ENCODE measurements around the gene ZNF438. TPM values are rescaled to one million over a fixed set of nuclear protein-coding genes. Genes with fewer than 3 reads are reported as not detected.
"Not testable (repeated sequence)": the region's sequence is repeated elsewhere in the genome, so short reads cannot be mapped to it uniquely, and the experiment has no call there.

The ZNF438 gene
- total RNA-seq, 2 experiments from 2014 or later: 3.7 TPM

DNA sequence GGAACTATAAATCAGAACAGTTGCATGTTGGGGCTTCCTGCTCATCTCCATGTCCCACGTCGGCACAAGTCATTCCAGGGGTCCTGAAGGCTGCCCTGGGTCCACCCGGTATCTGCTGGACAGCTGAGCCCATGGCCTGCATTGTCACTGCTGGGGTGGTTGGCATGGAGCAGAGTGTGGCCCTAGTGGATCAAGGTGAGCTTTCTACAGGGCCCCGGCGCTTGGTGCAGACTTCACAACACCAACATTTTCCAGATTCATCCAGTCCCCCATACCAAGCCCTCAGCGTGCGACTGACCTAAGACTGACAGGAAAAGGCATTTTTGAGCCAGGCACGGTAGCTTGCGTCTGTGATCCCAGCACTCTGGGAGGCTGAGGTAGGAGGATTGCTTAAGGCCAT lies 226.6 kb downstream of the ZNF438 start:
- intact Hi-C loops (cut with micrococcal nuclease): no loop called here
- no peak overlapping the region for H3K27ac Mint-ChIP-seq
- no peaks in the 10 kb centered on the region for H3K9me3 Mint-ChIP-seq
- H3K36me3 Mint-ChIP-seq: no peaks in the 10 kb centered on the region
- no peak for DNase-seq
- ChIA-PET CTCF (interaction anchor here (0.6 to 0.7 kb wide), 2 partner anchors 36 to 47 kb away, joined by 3 read pairs; no protein-coding TSS in a partner anchor), POLR2A (no interaction called here)
- H3K27me3 Mint-ChIP-seq: no peaks in the 10 kb centered on the region
- no peaks in the 10 kb centered on the region for H3K4me1 Mint-ChIP-seq (ENCODE audit: low read depth)
- no peak overlapping the region for H3K4me3 Mint-ChIP-seq

DNA sequence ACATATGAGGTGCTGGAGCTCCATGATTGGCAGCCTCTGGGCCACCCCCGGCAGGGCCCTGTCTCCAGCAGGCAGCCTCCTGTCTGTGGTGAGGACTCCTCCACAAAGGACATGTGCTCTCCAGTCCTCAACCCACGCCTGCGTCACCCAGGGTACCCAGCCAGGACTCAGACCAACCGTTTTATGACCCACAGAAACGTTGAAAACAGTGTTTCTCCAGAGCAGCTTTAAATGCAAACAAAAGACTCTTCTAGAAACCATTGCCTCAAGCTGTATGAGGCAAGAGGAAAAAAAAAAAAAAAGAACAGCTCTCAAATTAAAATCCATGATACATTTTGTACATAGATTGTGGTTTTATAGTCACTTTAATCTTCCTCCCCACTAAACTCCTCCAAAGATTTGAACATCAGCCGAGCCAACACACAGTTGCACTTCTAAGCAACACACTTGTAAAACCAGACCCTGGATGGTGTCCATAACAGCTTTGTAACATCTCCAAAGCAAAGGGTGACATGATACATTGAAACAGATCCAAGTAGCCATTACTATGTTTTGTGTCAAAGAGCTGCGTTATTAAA lies 227.1 kb downstream of the ZNF438 start:
- no peaks in the 10 kb centered on the region for H3K27me3 Mint-ChIP-seq
- H3K9me3 Mint-ChIP-seq: no peaks in the 10 kb centered on the region
- H3K4me3 Mint-ChIP-seq: no peak overlapping the region
- no peak for DNase-seq
- H3K27ac Mint-ChIP-seq: no peak overlapping the region
- POLR2A ChIA-PET: no interaction called here
- CTCF ChIA-PET: no interaction called here
- H3K36me3 Mint-ChIP-seq: no peaks in the 10 kb centered on the region
- no peaks in the 10 kb centered on the region for H3K4me1 Mint-ChIP-seq (ENCODE audit: low read depth)
- intact Hi-C loops (cut with micrococcal nuclease): no loop called here

DNA sequence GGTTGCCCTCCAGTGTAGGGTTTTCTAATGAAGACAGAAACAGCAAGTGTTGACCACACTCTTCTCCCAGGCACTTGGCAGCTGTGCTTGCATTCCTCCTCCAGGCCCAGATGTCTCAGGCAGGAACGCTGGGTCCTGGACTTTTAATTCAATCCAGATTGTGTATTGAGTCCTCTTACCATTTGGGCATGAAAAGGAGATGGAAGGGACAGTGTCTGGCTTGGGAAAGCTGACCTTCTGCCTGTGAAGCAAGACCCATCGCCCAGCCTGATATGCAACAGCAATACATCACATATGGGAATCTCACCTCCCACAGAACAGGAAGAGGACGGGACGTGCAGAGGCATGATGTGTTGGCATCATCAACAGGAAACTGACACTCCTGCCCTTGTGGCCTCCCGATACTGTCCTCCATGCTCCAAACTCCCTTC lies 227.8 kb downstream of the ZNF438 start:
- ChIA-PET CTCF (no interaction called here), POLR2A (no interaction called here)
- Mint-ChIP-seq H3K4me3 (no peak overlapping the region), H3K4me1 (ENCODE audit: low read depth) (no peaks in the 10 kb centered on the region), H3K27ac (no peak overlapping the region), H3K27me3 (no peaks in the 10 kb centered on the region), H3K9me3 (no peaks in the 10 kb centered on the region), H3K36me3 (no peaks in the 10 kb centered on the region)
- no peak for DNase-seq
- intact Hi-C loops (cut with micrococcal nuclease): no loop called here

DNA sequence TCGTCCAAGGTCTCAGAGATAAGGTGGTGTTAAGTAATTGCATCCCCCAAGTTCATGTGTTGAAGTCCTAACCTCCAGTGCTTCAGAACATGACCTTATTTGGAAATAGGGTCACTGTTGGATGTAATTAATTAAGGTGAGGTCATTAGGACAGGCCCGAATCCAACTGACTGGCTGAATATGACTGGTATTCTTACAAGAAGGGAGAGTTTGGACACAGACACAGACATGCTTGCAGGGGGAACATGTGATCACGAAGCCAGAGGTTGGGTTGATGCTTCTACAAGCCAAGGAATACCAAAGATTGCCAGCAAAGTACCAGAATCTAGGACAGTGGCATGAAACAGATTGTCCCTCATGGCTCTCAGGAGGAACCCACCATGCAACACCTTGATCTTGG lies 228.6 kb downstream of the ZNF438 start:
- POLR2A ChIA-PET: no interaction called here
- Mint-ChIP-seq H3K27ac (no peak overlapping the region), H3K9me3 (no peaks in the 10 kb centered on the region), H3K4me3 (no peak overlapping the region), H3K4me1 (ENCODE audit: low read depth) (no peaks in the 10 kb centered on the region), H3K36me3 (no peaks in the 10 kb centered on the region), H3K27me3 (no peaks in the 10 kb centered on the region)
- intact Hi-C loops (cut with micrococcal nuclease): no loop called here
- no peak for DNase-seq
- CTCF ChIA-PET: no interaction called here

DNA sequence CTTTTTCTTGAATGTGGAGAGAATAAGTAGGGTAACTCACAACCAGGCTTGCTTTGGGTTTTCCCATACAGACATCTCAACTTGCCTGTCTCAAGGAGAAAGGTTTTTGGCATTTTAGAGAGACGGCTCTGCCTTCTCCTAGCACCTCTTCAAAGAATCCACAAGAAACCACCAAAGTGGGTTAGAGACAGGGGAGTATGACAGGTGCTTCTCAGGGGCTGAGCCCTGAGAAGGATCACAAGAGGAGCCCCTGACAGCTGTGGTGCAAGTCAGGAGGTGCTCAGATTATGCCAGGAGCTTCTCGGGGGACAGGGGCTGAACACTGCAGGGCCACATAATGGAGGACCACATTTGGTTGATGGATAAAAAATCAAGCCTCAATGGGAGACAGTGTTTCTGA lies 231.3 kb downstream of the ZNF438 start:
- ChIA-PET POLR2A (no interaction called here), CTCF (no interaction called here)
- H3K36me3 Mint-ChIP-seq: no peaks in the 10 kb centered on the region
- H3K27ac Mint-ChIP-seq: no peak overlapping the region
- no peaks in the 10 kb centered on the region for H3K9me3 Mint-ChIP-seq
- no peaks in the 10 kb centered on the region for H3K27me3 Mint-ChIP-seq
- DNase-seq: no peak
- intact Hi-C loops (cut with micrococcal nuclease): no loop called here
- H3K4me3 Mint-ChIP-seq: no peak overlapping the region
- no peaks in the 10 kb centered on the region for H3K4me1 Mint-ChIP-seq (ENCODE audit: low read depth)

DNA sequence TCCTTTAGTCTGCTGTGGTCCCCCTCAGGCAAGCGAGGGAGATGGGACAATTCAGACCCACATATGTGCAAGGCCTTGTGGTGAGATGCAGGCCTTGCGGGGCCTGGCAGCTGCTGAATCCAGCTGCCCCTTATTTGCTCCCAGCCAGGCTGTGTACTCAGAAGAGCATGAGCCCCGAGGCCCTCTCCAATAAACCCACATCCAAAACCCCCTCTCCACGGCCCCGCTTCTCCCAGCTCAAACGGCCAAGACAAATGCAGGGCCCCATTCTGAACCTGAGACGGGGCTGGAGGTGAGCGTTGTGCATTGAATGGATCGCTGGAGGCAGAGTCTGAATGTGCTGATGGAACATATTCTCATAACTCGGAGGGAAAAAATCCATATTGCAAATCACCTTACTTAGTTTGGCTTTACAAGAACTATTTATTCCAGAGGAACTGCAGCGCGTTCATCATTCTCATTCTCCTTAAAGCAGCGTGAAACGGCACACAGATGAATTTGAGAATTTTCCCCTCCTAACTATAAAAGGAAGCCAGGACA lies 232.9 kb downstream of the ZNF438 start:
- CTCF ChIA-PET: interaction anchor here (0.6 to 1.3 kb wide), 3 partner anchors 14 to 668 kb away, joined by 3 read pairs; no protein-coding TSS in a partner anchor
- H3K36me3 Mint-ChIP-seq: no peaks in the 10 kb centered on the region
- no peak overlapping the region for H3K4me3 Mint-ChIP-seq
- no peaks in the 10 kb centered on the region for H3K27me3 Mint-ChIP-seq
- H3K9me3 Mint-ChIP-seq: no peaks in the 10 kb centered on the region
- DNase-seq: no peak
- H3K4me1 Mint-ChIP-seq (ENCODE audit: low read depth): no peaks in the 10 kb centered on the region
- POLR2A ChIA-PET: no interaction called here
- no peak overlapping the region for H3K27ac Mint-ChIP-seq
- intact Hi-C loops (cut with micrococcal nuclease): no loop called here

DNA sequence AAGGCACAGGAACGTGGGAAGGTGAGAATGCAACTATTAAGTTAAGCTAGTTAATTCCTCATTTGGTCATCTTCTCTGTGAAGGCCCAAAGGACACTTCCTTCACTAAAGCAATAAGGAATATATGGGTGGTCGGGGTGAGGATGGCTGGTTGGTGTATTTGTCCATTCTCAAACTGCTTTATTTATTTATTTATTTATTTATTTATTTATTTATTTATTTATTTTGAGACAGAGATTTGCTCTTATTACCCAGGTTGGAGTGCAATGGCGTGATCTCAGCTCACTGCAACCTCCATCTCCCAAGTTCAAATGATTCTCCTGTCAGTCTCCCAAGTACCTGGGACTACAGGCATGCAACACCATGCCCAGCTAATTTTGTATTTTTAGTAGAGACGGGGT lies 236.6 kb downstream of the ZNF438 start:
- H3K4me1 Mint-ChIP-seq (ENCODE audit: low read depth): peaks cover 19% of the 10 kb centered on the region
- intact Hi-C loops (cut with micrococcal nuclease); H3K9me3 Mint-ChIP-seq; H3K4me3 Mint-ChIP-seq; H3K36me3 Mint-ChIP-seq; CTCF ChIA-PET; POLR2A ChIA-PET; DNase-seq; H3K27ac Mint-ChIP-seq; H3K27me3 Mint-ChIP-seq: not testable (repeated sequence)
